ENCODE results near the gene ISLR.

Gene ISLR

DNA sequence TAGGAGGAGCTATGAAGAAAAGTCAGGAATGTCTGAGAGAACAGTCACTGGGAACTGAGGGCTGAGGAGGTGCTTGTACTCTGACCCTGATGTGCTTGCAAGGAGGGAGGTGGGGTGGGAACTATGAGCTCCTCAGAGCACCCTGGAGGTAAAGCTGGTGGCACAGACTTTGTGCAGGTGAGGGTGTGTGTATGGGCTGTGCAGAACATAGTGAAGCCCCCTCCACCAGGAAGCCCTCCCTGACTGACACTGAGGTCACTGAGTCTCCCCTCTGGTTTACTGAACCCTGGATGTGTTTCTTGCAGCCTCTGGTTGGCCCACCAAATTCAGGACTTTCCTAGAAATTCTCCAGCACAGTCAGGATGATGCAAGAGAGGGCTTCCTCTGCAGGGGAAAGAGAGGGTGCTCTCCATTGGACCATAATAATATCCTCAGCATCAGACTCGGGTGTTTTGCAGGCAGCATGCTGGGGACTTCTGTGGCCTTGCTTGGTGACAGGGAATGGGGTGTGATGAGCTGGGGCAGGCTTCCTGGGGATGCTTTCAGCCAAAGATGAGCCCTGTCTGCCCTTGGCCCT lies 1.5 kb upstream of the ISLR start:
- no peak for DNase-seq (ENCODE audit: low read depth)

DNA sequence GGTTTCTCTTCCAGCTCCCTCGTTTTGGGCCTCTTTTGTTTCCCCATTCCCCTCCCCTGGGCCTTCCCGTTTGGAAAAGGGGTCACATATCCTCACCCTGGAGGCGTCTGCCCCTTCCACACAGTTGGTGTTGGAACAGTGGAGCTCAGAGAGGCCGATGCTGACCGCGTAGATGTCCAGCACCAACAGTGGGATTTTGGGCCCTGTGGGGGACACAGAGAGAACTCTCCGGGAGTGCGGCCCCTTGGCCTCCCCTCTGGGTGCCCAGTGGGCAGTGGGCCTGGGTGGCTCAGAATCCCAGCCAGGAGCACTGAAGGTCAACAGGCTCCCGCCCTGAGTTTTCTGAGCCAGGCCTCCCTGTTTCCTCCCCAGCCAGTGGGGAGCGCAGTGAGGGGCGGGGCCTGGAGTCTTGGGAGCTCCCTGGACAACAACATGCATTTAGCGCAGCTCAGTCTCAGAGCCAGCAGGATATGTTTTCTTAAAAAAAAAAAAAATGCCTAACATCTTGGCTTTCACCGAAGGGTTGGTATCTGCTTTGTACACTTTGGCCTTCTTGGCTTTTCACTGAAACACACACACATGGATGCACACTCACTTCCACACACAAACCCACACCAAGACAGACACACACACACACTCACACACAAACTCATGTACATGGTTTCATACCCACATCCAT lies 670 bp upstream of the ISLR start:
- no peak for DNase-seq (ENCODE audit: low read depth)

DNA sequence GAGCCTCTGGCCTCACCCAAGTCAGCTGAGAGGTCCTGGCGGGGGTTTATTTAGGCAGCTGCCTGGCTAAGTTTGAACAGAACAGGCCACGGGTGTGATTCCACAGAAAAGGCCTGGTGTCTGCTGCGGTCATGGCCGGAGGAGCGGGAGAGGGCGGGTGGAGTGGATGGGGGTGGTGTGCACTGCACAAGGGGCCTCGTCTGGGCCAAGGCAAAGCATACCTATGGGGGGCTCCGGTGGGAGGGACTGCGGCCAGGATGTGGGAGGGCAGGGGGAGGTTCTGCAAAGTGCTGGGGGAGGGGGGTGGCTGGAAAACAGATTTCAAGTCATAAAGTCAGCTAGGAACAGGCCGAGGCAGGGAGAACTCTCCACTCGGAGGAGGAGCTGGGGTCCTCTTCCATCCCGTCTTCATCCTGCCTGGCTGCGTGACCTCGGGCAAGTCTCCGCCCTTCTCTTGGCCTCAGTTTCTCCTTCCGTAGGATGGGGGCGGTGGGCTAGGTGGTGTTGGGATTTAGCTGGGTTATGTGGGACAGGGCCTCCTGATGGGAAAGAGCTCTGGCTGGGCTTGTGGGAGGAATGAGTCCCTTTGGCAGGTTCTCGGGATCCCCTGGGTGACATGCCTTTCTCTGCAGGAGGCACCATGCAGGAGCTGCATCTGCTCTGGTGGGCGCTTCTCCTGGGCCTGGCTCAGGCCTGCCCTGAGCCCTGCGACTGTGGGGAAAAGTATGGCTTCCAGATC lies 878 bp downstream of the ISLR start:
- no peak for DNase-seq (ENCODE audit: low read depth)

DNA sequence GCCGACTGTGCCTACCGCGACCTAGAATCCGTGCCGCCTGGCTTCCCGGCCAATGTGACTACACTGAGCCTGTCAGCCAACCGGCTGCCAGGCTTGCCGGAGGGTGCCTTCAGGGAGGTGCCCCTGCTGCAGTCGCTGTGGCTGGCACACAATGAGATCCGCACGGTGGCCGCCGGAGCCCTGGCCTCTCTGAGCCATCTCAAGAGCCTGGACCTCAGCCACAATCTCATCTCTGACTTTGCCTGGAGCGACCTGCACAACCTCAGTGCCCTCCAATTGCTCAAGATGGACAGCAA lies 1.4 kb downstream of the ISLR start:
- DNase-seq (ENCODE audit: low read depth), result no peak

DNA sequence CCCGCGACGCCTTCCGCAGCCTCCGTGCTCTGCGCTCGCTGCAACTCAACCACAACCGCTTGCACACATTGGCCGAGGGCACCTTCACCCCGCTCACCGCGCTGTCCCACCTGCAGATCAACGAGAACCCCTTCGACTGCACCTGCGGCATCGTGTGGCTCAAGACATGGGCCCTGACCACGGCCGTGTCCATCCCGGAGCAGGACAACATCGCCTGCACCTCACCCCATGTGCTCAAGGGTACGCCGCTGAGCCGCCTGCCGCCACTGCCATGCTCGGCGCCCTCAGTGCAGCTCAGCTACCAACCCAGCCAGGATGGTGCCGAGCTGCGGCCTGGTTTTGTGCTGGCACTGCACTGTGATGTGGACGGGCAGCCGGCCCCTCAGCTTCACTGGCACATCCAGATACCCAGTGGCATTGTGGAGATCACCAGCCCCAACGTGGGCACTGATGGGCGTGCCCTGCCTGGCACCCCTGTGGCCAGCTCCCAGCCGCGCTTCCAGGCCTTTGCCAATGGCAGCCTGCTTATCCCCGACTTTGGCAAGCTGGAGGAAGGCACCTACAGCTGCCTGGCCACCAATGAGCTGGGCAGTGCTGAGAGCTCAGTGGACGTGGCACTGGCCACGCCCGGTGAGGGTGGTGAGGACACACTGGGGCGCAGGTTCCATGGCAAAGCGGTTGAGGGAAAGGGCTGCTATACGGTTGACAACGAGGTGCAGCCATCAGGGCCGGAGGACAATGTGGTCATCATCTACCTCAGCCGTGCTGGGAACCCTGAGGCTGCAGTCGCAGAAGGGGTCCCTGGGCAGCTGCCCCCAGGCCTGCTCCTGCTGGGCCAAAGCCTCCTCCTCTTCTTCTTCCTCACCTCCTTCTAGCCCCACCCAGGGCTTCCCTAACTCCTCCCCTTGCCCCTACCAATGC lies 2.0 kb downstream of the ISLR start:
- DNase-seq (ENCODE audit: low read depth), result no peak

DNA sequence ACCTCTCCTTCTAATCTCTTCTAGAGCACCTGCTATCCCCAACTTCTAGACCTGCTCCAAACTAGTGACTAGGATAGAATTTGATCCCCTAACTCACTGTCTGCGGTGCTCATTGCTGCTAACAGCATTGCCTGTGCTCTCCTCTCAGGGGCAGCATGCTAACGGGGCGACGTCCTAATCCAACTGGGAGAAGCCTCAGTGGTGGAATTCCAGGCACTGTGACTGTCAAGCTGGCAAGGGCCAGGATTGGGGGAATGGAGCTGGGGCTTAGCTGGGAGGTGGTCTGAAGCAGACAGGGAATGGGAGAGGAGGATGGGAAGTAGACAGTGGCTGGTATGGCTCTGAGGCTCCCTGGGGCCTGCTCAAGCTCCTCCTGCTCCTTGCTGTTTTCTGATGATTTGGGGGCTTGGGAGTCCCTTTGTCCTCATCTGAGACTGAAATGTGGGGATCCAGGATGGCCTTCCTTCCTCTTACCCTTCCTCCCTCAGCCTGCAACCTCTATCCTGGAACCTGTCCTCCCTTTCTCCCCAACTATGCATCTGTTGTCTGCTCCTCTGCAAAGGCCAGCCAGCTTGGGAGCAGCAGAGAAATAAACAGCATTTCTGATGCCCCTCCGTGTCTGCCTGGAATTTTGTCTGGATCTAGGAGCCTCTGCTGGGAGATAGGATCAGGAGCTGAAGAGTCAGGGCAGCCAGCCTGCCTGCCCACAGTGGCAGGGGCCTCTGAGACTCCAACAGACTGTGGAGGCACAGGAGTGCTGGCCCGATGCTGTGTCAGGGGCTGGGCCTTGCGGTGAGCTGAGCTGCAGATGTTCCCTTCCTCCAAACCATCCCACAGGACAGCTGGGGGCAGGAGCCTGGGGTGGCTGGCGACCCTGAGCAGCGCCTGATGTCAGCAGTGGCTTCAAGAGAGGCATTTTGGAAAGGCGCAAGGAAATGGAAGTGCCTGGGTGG lies 3.0 kb downstream of the ISLR start:
- no peak for DNase-seq (ENCODE audit: low read depth)

DNA sequence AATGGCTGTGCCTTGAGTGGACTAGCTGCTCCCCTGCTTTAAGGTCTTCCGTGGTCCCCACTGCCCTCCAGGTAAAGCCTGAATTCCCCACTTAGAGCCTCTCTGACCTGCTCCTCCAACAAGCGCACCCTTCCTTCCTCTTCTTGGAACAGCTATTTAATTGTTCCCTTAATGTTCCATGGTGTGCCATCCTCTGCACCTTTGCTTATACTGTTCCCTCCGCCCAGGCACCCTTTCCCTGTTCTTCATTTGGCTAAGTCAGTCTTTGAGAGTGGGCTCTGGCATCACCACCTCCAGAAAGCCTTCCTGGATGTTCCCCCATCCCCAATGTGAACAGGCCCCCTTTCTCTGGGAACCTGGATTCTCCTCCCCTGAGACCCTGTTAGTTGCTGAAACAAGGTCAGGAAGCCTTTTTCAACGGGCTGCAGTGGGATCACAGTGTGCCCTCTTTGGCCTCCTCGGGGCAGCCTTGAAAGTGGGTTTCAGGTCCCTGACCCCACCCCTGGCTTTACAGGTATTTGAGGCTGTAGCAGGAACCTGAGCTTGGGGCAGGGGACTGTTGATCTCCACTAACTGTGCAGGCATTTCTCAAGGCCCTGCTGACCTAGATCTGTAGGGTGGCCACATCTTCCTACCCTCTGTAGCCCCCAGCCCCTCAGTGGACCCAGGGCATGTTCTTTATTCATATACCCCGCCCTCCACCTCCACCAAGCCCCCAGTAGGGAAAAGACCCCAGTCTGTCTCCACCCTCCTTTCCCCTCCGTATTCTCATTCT lies 5.0 kb downstream of the ISLR start:
- DNase-seq (ENCODE audit: low read depth), result no peak

DNA sequence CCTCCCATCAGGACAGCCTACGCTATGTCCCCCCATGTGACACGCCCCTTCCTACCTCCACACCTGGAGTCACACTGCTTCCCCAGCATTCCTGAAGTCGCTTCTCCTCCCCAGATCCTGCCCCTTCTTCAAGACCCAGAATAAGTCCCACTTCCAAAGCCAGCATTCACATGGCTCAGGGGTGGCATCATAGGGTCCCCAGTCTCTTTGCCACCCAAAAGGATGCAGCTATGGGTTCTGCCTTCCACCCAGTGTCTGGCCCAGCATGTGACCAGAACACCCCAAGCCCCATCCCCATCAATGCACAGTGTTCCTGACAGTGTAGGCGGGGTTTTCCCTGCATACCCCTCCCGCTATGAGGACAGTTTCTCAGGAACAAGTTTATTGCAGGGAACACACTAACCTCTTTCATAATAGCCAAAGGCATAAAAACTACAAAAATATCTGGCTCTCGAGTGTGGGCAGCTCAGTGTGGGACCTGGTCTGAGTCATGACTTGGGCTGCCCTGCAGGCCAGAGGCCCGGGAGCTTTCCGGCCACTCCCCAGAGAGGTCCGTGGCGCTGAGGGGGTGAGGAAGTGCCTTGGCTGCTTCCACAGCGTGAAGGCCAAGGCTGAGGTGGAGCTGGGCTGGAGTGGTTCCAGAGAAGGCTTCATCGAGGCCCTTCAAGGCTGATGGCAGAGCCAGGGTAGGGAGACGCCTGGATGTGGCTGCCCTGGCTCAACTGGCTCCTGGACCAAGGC lies 5.8 kb downstream of the ISLR start:
- no peak for DNase-seq (ENCODE audit: low read depth)

DNA sequence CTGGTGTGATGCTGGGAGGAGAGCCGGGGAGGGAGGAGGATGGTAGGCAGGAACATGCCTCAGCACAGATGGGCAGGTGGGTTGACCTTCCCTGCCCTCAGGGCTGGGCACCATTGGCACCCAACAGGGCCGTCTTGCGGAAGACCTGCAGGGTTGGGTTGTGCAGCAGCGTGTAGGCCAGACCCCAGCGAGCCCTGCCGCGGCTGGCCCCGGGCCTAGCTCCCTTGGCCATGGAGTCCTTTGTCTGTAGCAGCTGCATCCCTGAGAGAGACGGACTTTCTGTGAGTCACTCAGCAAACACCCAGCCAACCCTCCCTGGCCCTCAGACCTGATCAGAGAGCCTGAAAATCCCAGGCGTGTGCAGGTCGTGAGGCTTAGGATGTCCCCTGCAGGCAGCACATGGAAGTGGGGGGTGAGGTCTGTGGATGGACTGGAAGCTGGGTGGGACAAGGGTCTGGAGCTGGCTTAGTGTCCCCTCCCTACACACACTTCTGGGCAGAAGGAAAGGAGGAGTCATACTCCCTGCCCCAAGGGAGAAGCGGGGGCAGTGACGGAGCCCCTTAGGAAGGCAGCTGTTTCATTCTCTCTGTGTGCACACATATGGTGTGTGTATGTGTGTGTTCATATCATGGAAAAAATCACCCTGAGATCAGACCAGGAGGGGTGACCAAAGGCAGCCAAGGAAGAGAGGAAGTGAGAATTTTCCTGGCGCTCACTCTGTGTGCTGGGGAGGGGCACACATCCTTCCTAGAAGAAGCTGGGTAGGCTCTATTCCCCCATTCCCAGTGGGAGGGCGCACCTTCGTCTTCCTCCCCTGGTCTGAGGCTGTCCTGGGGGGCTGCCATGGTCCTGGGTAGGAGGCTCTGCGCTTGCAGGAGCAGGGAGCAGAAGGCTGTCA lies 6.7 kb downstream of the ISLR start:
- DNase-seq (ENCODE audit: low read depth), result no peak

DNA sequence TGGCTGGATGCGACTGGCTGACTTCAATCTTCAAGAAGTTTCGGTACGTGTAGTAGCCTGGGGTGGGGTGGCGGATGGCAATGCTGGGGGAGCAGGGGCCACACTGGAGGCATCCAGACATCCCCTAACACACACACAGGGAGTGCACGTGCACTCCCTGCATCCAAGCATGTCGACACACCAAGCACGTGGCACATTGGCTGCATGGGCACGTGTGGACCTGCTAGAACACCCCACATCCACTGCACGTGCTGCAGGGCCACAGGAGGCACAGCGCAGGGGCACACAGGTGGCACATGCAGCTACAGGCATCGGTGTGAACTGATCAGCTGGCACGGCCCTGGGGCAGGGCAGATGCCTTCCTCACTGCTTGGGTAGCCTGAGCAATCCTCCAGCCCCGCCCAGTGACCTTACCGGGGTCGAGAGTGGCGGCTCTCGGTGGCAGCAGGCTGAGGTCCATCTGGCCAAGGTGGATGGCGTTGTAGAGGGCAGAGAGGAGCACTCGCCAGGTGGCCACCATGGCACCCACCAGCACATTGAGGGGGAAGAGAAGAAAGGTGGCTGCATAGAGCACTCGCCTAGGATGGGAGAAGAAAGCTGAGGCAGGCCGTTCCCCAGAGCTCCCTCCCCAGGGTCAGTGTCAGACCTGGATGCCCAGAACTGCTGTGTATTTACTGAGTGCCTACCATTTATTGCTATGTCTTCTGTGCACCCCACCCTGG lies 7.5 kb downstream of the ISLR start:
- DNase-seq (ENCODE audit: low read depth), result no peak

DNA sequence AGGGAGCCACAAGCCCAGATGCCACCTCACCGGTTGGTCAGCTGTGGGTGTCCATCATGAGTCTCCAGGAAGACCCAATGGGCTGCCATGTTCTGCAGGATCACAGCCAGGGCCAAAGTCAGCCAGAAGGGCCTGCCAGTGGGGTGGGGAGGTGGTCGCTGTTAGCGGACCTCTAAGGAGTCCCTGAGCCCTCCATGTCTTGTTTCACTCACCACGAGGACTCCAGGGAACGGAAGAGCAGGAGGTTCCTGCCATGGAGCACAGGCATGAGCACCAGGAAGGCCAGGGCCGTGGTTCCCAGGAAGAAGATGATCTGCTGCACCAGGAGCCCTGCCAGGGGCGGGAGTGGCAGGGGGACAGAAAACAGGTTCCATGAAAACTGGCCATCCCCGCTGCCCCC lies 8.6 kb downstream of the ISLR start:
- DNase-seq (ENCODE audit: low read depth), result no peak

DNA sequence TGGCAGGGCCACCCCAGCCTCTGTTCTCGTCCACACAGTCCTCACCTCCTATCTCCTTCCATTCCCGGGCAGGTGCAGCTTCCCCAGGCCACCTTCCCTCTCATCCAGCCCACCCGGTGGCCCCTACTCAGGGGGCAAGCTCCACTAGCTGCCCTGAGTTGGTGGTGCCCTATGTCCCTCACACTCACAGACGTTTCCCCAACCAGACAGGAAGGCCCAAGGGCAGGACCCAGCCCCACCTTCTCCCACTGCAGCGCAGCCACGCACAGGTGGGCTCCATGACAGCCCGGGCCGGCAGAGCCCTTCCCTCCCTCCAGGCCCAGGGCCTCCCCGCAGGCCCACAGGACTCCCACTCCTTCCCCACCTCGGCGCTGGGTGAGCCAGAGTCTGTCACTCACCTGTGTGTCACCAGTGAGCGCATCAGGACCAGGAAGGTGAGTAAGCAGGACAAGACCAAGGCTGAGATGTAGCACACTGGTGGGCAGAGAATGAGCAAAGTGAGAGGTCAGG lies 11.1 kb downstream of the ISLR start:
- DNase-seq (ENCODE audit: low read depth), result no peak

DNA sequence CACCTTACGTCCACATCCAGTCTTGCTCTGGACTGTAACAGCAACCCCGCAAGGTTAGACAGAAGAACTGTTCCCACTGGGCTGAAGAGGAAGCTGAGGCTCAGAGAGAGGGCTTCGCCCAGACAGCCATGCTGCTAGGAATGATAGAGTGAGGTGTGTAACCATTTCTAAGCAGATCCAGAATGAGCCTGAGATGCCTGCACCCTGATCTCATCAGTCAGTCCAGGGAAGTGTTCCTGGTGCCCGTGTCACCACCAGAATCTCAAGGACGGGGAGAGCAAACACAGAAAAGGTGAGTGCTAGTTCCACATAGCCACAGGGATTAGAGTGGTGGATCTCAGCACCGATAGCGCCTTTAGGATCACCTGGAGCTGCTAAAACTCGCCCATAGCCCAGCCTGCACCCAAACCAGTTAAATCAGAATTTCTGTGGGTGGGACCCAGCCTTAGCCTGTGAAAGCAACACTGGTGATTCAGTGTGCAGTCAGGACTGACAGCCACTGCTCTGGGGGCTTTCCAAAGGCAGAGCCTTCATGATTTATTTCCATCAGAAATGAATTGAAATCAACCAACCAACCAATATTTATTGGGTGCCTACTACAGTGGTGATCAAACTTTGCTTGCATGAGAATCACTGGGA lies 12.3 kb downstream of the ISLR start:
- no peak for DNase-seq (ENCODE audit: low read depth)

DNA sequence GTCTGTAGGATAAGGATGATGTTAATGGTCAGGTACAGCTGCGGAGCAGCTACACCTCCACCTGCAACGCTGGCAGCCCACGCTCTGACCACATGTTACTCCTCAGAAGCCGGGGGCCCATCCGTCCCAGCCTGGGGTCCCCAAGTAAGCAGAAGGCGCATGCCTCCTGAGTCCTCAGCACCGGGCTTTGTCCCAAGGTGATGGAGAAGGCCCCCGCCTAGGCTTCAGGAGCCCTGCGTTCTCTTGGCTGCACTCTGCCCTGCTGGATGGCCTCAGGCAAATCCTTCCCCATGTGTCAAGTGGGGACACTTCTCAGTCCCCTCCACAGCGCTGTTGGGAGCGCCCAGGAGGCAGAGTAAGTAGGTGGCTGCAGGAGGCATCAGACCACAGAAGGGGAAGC lies 14.7 kb downstream of the ISLR start:
- no peak for DNase-seq (ENCODE audit: low read depth)

DNA sequence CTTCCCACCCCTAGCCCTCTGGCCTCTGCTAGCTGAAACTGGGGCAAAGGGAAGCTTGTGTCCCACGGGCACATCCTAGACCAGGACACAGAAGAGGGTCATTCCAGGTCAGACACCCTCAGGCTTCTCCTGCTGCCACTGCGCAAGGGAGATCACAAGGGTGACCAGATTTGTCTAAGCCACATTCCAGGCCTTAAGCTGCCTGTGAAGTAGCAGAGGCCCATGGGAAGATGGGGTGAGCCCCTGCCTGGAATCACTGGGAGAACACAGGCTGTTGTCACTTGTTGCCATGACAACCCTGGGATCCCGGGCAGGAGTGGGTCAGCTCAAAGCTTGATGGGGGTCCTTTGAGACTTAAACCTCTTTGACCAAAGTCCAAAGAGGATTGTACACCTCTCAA lies 18.3 kb downstream of the ISLR start:
- DNase-seq (ENCODE audit: low read depth), result no peak

DNA sequence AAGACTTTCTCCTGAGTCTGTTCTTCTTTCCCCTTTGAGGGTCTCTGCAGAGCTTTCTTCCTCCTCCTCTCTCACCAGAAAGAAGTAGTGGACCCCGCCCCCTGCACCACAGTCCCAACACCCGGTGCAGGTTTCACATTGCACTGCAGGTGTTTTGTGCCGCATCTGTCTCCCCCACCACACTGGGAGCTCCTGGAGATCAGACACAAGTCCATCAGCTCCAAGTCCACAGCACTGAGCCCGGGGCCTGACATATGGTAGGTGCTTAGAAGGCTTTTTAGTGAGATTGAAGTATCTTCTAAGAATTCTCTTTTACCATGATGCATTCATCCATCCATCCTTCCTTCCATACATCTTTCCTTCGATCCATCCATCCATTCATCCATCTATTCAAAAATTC lies 19.2 kb downstream of the ISLR start:
- DNase-seq (ENCODE audit: low read depth), result no peak

DNA sequence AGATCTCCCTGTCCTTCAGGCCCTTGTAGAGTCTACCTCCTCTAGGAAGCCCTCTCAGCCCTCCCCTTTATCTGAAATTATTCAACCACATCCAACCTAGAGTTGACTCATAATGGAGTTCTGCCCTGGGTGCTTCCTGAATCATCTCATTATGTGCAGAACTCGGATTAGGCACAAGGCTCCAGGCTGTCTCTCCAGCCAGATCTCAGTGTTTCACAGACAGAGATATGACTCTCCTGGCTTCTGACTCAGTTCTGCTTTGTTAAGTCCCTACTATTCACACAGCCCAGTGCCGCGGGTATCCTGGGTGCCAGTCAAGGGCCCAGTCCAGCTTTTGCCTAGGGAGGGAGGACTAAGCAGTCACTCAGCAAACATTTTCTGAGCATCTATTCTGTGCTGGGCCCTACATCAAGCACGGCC lies 19.8 kb downstream of the ISLR start:
- no peak for DNase-seq (ENCODE audit: low read depth)

DNA sequence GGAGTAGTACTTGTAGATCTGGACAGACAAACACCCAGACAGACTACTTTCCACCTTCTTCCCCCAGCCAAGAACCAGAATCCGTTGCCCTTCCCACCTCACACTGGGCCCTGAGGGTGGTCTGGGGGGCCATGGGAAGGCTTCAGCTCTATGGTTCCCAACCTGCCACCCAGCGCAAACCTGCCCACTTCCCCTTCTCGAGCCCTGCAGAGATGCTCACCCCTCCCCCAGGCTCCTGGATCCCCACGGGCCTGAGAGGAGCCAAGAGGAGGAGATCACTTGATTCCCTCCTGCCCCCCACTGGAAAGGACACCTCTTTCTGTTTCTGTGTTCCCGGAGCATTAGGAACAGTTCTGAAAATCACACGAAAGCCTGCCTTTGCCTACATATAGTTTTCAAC lies 20.4 kb downstream of the ISLR start:
- DNase-seq (ENCODE audit: low read depth), result no peak
